GM23248 (cell line): Measurements from ENCODE around the gene TREML4.

Experiments
- EZH2 ChIP-seq: fragments of 200-600 bp; sonication (generic); IDR thresholded peaks from 2 replicates; pipeline ENCODE4 v1.6.1; 2018; ENCODE audit warnings: antibody characterized with exemption, mild to moderate bottlenecking; ENCODE audit not compliant: insufficient read depth, poor library complexity, severe bottlenecking
- EZH2phosphoT487 ChIP-seq: fragments of 200-600 bp; sonication (generic); IDR thresholded peaks from 2 replicates; pipeline ENCODE4 v1.6.1; 2018; ENCODE audit warnings: antibody characterized with exemption, moderate library complexity, mild to moderate bottlenecking, low read depth; ENCODE audit not compliant: insufficient read depth

GRCh38 chr6:41288030-41288753 lies 60.0 kb downstream of the TREML4 start:
- TF ChIP-seq EZH2, result no peak
- TF ChIP-seq EZH2phosphoT487, result no peak
